ENCODE results near the gene HECTD2.
"Not testable (repeated sequence)": the region's sequence is repeated elsewhere in the genome, so short reads cannot be mapped to it uniquely, and the experiment has no call there.

Gene HECTD2

GRCh38 chr10:91520661-91521060 is 110.5 kb downstream of the HECTD2 start:
- Histone ChIP-seq H3K4me1 (ENCODE audit: control insufficient read depth in 1 of 2, insufficient read depth in 1 of 2, low read depth in 1 of 2, low read length in 1 of 2) (no peaks in the 10 kb centered on the region), H3K27ac (no peak overlapping the region), H3K4me3 (ENCODE audit: low read depth in 1 of 2, low read length in 1 of 2) (no peak overlapping the region), H3K27me3 (no peaks in the 10 kb centered on the region), H3K9me3 (no peaks in the 10 kb centered on the region), H3K36me3 (no peaks in the 10 kb centered on the region)
- TF ChIP-seq, protein P1, sequence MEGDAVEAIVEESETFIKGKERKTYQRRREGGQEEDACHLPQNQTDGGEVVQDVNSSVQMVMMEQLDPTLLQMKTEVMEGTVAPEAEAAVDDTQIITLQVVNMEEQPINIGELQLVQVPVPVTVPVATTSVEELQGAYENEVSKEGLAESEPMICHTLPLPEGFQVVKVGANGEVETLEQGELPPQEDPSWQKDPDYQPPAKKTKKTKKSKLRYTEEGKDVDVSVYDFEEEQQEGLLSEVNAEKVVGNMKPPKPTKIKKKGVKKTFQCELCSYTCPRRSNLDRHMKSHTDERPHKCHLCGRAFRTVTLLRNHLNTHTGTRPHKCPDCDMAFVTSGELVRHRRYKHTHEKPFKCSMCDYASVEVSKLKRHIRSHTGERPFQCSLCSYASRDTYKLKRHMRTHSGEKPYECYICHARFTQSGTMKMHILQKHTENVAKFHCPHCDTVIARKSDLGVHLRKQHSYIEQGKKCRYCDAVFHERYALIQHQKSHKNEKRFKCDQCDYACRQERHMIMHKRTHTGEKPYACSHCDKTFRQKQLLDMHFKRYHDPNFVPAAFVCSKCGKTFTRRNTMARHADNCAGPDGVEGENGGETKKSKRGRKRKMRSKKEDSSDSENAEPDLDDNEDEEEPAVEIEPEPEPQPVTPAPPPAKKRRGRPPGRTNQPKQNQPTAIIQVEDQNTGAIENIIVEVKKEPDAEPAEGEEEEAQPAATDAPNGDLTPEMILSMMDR (IDR thresholded peaks at IDR 0.05): no peak

DNA sequence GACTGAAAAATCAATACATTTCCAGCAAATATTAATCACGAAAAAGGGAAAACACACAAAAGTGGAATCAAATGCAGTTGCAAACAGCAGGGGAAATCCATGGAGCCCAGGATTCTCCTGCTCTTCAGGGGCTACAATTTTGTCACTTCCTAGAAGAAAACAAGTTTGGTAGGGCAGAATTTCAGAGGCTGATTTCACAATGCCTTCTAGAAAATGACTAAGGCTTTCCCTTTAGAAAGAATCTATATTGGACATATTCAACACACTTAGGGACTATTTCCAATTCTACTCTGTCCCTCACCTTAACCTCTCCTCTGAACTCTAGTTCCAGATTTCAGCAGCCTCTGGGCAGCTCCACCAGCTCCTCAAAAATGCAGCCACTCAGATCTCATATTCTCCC is 111.3 kb downstream of the HECTD2 start:
- H3K4me1 ChIP-seq (ENCODE audit: control insufficient read depth in 1 of 2, insufficient read depth in 1 of 2, low read depth in 1 of 2, low read length in 1 of 2): no peaks in the 10 kb centered on the region
- TF ChIP-seq, protein P1 (IDR thresholded peaks at IDR 0.05): no peak
- no peak overlapping the region for H3K4me3 ChIP-seq (ENCODE audit: low read depth in 1 of 2, low read length in 1 of 2)
- H3K27ac ChIP-seq: no peak overlapping the region
- H3K9me3 ChIP-seq: no peaks in the 10 kb centered on the region
- no peaks in the 10 kb centered on the region for H3K27me3 ChIP-seq
- no peaks in the 10 kb centered on the region for H3K36me3 ChIP-seq

- Histone ChIP-seq H3K27ac (no peak overlapping the region), H3K4me1 (ENCODE audit: control insufficient read depth in 1 of 2, insufficient read depth in 1 of 2, low read depth in 1 of 2, low read length in 1 of 2) (no peaks in the 10 kb centered on the region), H3K27me3 (no peaks in the 10 kb centered on the region), H3K4me3 (ENCODE audit: low read depth in 1 of 2, low read length in 1 of 2) (no peak overlapping the region), H3K9me3 (no peaks in the 10 kb centered on the region), H3K36me3 (no peaks in the 10 kb centered on the region)
- TF ChIP-seq, protein P1 (IDR thresholded peaks at IDR 0.05): no peak
These were observed 116.0 kb downstream of the HECTD2 start for GRCh38 chr10:91525896-91526712.

GRCh38 chr10:91528080-91528479 is 117.9 kb downstream of the HECTD2 start:
- H3K27ac ChIP-seq: no peak overlapping the region
- no peaks in the 10 kb centered on the region for H3K4me1 ChIP-seq (ENCODE audit: control insufficient read depth in 1 of 2, insufficient read depth in 1 of 2, low read depth in 1 of 2, low read length in 1 of 2)
- H3K36me3 ChIP-seq: no peaks in the 10 kb centered on the region
- no peaks in the 10 kb centered on the region for H3K9me3 ChIP-seq
- H3K4me3 ChIP-seq (ENCODE audit: low read depth in 1 of 2, low read length in 1 of 2): no peak overlapping the region
- H3K27me3 ChIP-seq: no peaks in the 10 kb centered on the region
- TF ChIP-seq, protein P1 (IDR thresholded peaks at IDR 0.05): no peak

- Histone ChIP-seq H3K36me3 (no peaks in the 10 kb centered on the region), H3K27ac (no peak overlapping the region), H3K9me3 (no peaks in the 10 kb centered on the region), H3K4me3 (ENCODE audit: low read depth in 1 of 2, low read length in 1 of 2) (no peak overlapping the region), H3K4me1 (ENCODE audit: control insufficient read depth in 1 of 2, insufficient read depth in 1 of 2, low read depth in 1 of 2, low read length in 1 of 2) (no peaks in the 10 kb centered on the region), H3K27me3 (no peaks in the 10 kb centered on the region)
- TF ChIP-seq, protein P1 (IDR thresholded peaks at IDR 0.05): no peak
These were observed 118.6 kb downstream of the HECTD2 start for GRCh38 chr10:91528768-91529167.

DNA sequence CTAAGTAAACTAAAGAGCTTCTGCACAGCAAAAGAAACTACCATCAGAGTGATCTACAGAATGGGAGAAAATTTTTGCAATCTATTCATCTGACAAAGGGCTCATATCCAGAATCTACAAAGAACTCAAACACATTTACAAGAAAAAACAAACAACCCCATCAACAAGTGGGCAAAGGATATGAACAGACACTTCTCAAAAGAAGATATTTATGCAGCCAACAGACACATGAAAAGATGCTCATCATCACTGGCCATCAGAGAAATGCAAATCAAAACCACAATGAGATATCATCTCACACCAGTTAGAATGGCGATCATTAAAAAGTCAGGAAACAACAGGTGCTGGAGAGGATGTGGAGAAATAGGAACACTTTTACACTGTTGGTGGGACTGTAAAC is 124.6 kb downstream of the HECTD2 start:
- H3K9me3 ChIP-seq; H3K27ac ChIP-seq; H3K27me3 ChIP-seq; H3K36me3 ChIP-seq; H3K4me3 ChIP-seq (ENCODE audit: low read depth in 1 of 2, low read length in 1 of 2); H3K4me1 ChIP-seq (ENCODE audit: control insufficient read depth in 1 of 2, insufficient read depth in 1 of 2, low read depth in 1 of 2, low read length in 1 of 2): not testable (repeated sequence)

All from neutrophil (primary cell).